ENCODE results near the gene HBA1. TPM values are rescaled to one million over a fixed set of nuclear protein-coding genes. Genes with fewer than 3 reads are reported as not detected.
"Not testable (repeated sequence)": the region's sequence is repeated elsewhere in the genome, so short reads cannot be mapped to it uniquely, and the experiment has no call there.

HBA1 gene
- total RNA-seq, 1 experiment from 2014 or later, result not detected

GRCh38 chr16:176006-176405 lies 474 bp upstream of the HBA1 start:
- not testable (repeated sequence) for DNase-seq; H3K4me3 ChIP-seq (ENCODE audit: insufficient read depth, low read depth, low read length)

GRCh38 chr16:177394-177822 lies 928 bp downstream of the HBA1 start:
- no peaks in the 10 kb centered on the region for H3K36me3 ChIP-seq (replicated peaks; ENCODE audit: control insufficient read depth, insufficient read depth, low read length)
- peak; percentile 71 for DNase-seq
- H3K4me3 ChIP-seq (ENCODE audit: insufficient read depth, low read depth, low read length), result no peak overlapping the region
- H3K27me3 ChIP-seq (ENCODE audit: control insufficient read depth, insufficient read depth, low read length), result peaks cover 72% of the 10 kb centered on the region

More at GRCh38 chr16:176006-176405, 474 bp upstream of the HBA1 start:
- H3K36me3 ChIP-seq (replicated peaks; ENCODE audit: control insufficient read depth, insufficient read depth, low read length), result not testable (repeated sequence)
- peaks cover 80% of the 10 kb centered on the region for H3K27me3 ChIP-seq (ENCODE audit: control insufficient read depth, insufficient read depth, low read length)

- peaks cover 71% of the 10 kb centered on the region for H3K27me3 ChIP-seq (ENCODE audit: control insufficient read depth, insufficient read depth, low read length)
- peak; percentile 44 for DNase-seq
- H3K36me3 ChIP-seq (replicated peaks; ENCODE audit: control insufficient read depth, insufficient read depth, low read length), result no peaks in the 10 kb centered on the region
- H3K4me3 ChIP-seq (ENCODE audit: insufficient read depth, low read depth, low read length), result no peak overlapping the region
Measured at GRCh38 chr16:177981-178667, 1.6 kb downstream of the HBA1 start.

- Histone ChIP-seq H3K36me3 (replicated peaks; ENCODE audit: control insufficient read depth, insufficient read depth, low read length) (no peaks in the 10 kb centered on the region), H3K4me3 (ENCODE audit: insufficient read depth, low read depth, low read length) (no peak overlapping the region), H3K27me3 (ENCODE audit: control insufficient read depth, insufficient read depth, low read length) (peaks cover 66% of the 10 kb centered on the region)
- DNase-seq, result no peak
Measured at GRCh38 chr16:178668-179015, 2.2 kb downstream of the HBA1 start.

- H3K4me3 ChIP-seq (ENCODE audit: insufficient read depth, low read depth, low read length), result no peak overlapping the region
Measured at GRCh38 chr16:179211-180092, 3.0 kb downstream of the HBA1 start.

GRCh38 chr16:180101-180675 lies 3.7 kb downstream of the HBA1 start, which contains the start of gene HBQ1:
HBQ1 (plus strand) TSS chr16:180459; CDS start chr16:180487, 28 bp downstream.
- H3K27me3 ChIP-seq (ENCODE audit: control insufficient read depth, insufficient read depth, low read length), result peaks cover 54% of the 10 kb centered on the region
- no peaks in the 10 kb centered on the region; the same call in 1 of the 2 replicates for H3K36me3 ChIP-seq (replicated peaks; ENCODE audit: control insufficient read depth, insufficient read depth, low read length)
- DNase-seq, result peak; percentile 95
- H3K4me3 ChIP-seq (ENCODE audit: insufficient read depth, low read depth, low read length), result peak within 1 kb of the TSS; percentile 39

More at GRCh38 chr16:179211-180092, 3.0 kb downstream of the HBA1 start:
- H3K27me3 ChIP-seq (ENCODE audit: control insufficient read depth, insufficient read depth, low read length), result peaks cover 61% of the 10 kb centered on the region
- no peaks in the 10 kb centered on the region for H3K36me3 ChIP-seq (replicated peaks; ENCODE audit: control insufficient read depth, insufficient read depth, low read length)
- peak; percentile 15 for DNase-seq

GRCh38 chr16:180681-181564 lies 4.4 kb downstream of the HBA1 start:
- Histone ChIP-seq H3K27me3 (ENCODE audit: control insufficient read depth, insufficient read depth, low read length) (peaks cover 46% of the 10 kb centered on the region), H3K4me3 (ENCODE audit: insufficient read depth, low read depth, low read length) (peak overlapping the region; percentile 39), H3K36me3 (replicated peaks; ENCODE audit: control insufficient read depth, insufficient read depth, low read length) (no peaks in the 10 kb centered on the region; the same call in 1 of the 2 replicates)
- peak; percentile 99 for DNase-seq

- H3K4me3 ChIP-seq (ENCODE audit: insufficient read depth, low read depth, low read length), result no peak overlapping the region
- DNase-seq, result peak; percentile 74
- H3K27me3 ChIP-seq (ENCODE audit: control insufficient read depth, insufficient read depth, low read length), result peaks cover 43% of the 10 kb centered on the region
- H3K36me3 ChIP-seq (replicated peaks; ENCODE audit: control insufficient read depth, insufficient read depth, low read length), result no peaks in the 10 kb centered on the region; the same call in 1 of the 2 replicates
Measured at GRCh38 chr16:181565-182021, 5.1 kb downstream of the HBA1 start.

GRCh38 chr16:183005-183404 lies 6.5 kb downstream of the HBA1 start:
- DNase-seq, result no peak
- H3K27me3 ChIP-seq (ENCODE audit: control insufficient read depth, insufficient read depth, low read length), result peaks cover 31% of the 10 kb centered on the region
- no peak overlapping the region for H3K4me3 ChIP-seq (ENCODE audit: insufficient read depth, low read depth, low read length)
- peaks cover 4% of the 10 kb centered on the region for H3K36me3 ChIP-seq (replicated peaks; ENCODE audit: control insufficient read depth, insufficient read depth, low read length)

GRCh38 chr16:185213-185612 lies 8.7 kb downstream of the HBA1 start:
- H3K4me3 ChIP-seq (ENCODE audit: insufficient read depth, low read depth, low read length), result no peak overlapping the region
- H3K36me3 ChIP-seq (replicated peaks; ENCODE audit: control insufficient read depth, insufficient read depth, low read length), result peaks cover 16% of the 10 kb centered on the region
- DNase-seq, result peak; percentile 40
- H3K27me3 ChIP-seq (ENCODE audit: control insufficient read depth, insufficient read depth, low read length), result peaks cover 11% of the 10 kb centered on the region

GRCh38 chr16:185691-186090 lies 9.2 kb downstream of the HBA1 start:
- DNase-seq, result peak; percentile 47

GRCh38 chr16:187330-187729 lies 10.8 kb downstream of the HBA1 start:
- peaks cover 30% of the 10 kb centered on the region for H3K36me3 ChIP-seq (replicated peaks; ENCODE audit: control insufficient read depth, insufficient read depth, low read length)
- H3K4me3 ChIP-seq (ENCODE audit: insufficient read depth, low read depth, low read length), result no peak overlapping the region
- no peak for DNase-seq
- H3K27me3 ChIP-seq (ENCODE audit: control insufficient read depth, insufficient read depth, low read length), result no peaks in the 10 kb centered on the region

More at GRCh38 chr16:185691-186090, 9.2 kb downstream of the HBA1 start:
- H3K36me3 ChIP-seq (replicated peaks; ENCODE audit: control insufficient read depth, insufficient read depth, low read length), result peaks cover 18% of the 10 kb centered on the region
- H3K4me3 ChIP-seq (ENCODE audit: insufficient read depth, low read depth, low read length), result no peak overlapping the region
- H3K27me3 ChIP-seq (ENCODE audit: control insufficient read depth, insufficient read depth, low read length), result peaks cover 6% of the 10 kb centered on the region

- DNase-seq, result peak; percentile 70
- H3K36me3 ChIP-seq (replicated peaks; ENCODE audit: control insufficient read depth, insufficient read depth, low read length), result peaks cover 33% of the 10 kb centered on the region
- no peaks in the 10 kb centered on the region for H3K27me3 ChIP-seq (ENCODE audit: control insufficient read depth, insufficient read depth, low read length)
- no peak overlapping the region for H3K4me3 ChIP-seq (ENCODE audit: insufficient read depth, low read depth, low read length)
Measured at GRCh38 chr16:188674-189073, 12.2 kb downstream of the HBA1 start.
